IgD-negative memory B cell (primary cell): ENCODE data around the gene RNPEPL1. TPM values are rescaled to one million over a fixed set of nuclear protein-coding genes. Genes with fewer than 3 reads are reported as not detected.
"Not testable (repeated sequence)": the region's sequence is repeated elsewhere in the genome, so short reads cannot be mapped to it uniquely, and the experiment has no call there.

Experiments
- H3K27ac Mint-ChIP-seq, 3 donors: one replicate each; pipeline ENCODE4 v1.8.0; 2020 to 2022; ENCODE audit warnings: mild to moderate bottlenecking in 3 of 3, mixed read lengths in 3 of 3, moderate library complexity in 1 of 3
- H3K27me3 Mint-ChIP-seq: one replicate; pipeline ENCODE4 v1.8.0; 2021; ENCODE audit warnings: mixed read lengths
- H3K36me3 Mint-ChIP-seq: one replicate; pipeline ENCODE4 v1.8.0; 2020; ENCODE audit warnings: mild to moderate bottlenecking, mixed read lengths
- H3K4me1 Mint-ChIP-seq, 3 donors: one replicate each; pipeline ENCODE4 v1.8.0; 2020 to 2022; ENCODE audit warnings: mixed read lengths in 3 of 3, mild to moderate bottlenecking in 1 of 3
- H3K4me3 Mint-ChIP-seq, 4 donors: one replicate each; pipeline ENCODE4 v1.8.0; 2020 to 2022; ENCODE audit warnings: mild to moderate bottlenecking in 4 of 4, mixed read lengths in 4 of 4, moderate library complexity in 3 of 4
- H3K9me3 Mint-ChIP-seq, 3 donors: one replicate each; pipeline ENCODE4 v1.8.0; 2020 to 2021; ENCODE audit warnings: mixed read lengths in 3 of 3, mild to moderate bottlenecking in 1 of 3
- polyA plus RNA-seq: library from polyadenylated mRNA; unstranded; fragments of 300-500 nt; fragmentation: Illumina TruSeq; gene quantifications from one replicate; pipeline ENCODE4 v1.2.3, GENCODE V29; 2021

RNPEPL1 gene
- polyA plus RNA-seq, 1 donor from 2014 or later = 22.6 TPM

- no peaks in the 10 kb centered on the region for H3K27me3 Mint-ChIP-seq
- peaks cover 1% of the 10 kb centered on the region for H3K36me3 Mint-ChIP-seq
- no peaks in the 10 kb centered on the region for H3K4me1 Mint-ChIP-seq
- no peak overlapping the region for H3K27ac Mint-ChIP-seq
- no peaks in the 10 kb centered on the region for H3K9me3 Mint-ChIP-seq
- H3K4me3 Mint-ChIP-seq = no peak overlapping the region
These were observed 35.6 kb downstream of the RNPEPL1 start for GRCh38 chr2:240603846-240604245.

- Mint-ChIP-seq H3K27ac (peak overlapping the region in 1 of 3 donors; percentile 53), H3K36me3 (peaks cover 1% of the 10 kb centered on the region), H3K4me1 (no peaks in the 10 kb centered on the region)
These were observed 36.1 kb downstream of the RNPEPL1 start for GRCh38 chr2:240604291-240604938.

GRCh38 chr2:240604939-240605716 lies 36.8 kb downstream of the RNPEPL1 start:
- Mint-ChIP-seq H3K36me3 (peaks cover 1% of the 10 kb centered on the region), H3K4me1 (no peaks in the 10 kb centered on the region), H3K4me3 (no peak overlapping the region), H3K27ac (peak overlapping the region in 1 of 3 donors; percentile 69), H3K9me3 (no peaks in the 10 kb centered on the region), H3K27me3 (no peaks in the 10 kb centered on the region)

More at GRCh38 chr2:240604291-240604938, 36.1 kb downstream of the RNPEPL1 start:
- H3K27me3 Mint-ChIP-seq = no peaks in the 10 kb centered on the region
- H3K4me3 Mint-ChIP-seq = no peak overlapping the region
- no peaks in the 10 kb centered on the region for H3K9me3 Mint-ChIP-seq

- H3K4me3 Mint-ChIP-seq = no peak overlapping the region
- no peaks in the 10 kb centered on the region for H3K4me1 Mint-ChIP-seq
- H3K27ac Mint-ChIP-seq = peak overlapping the region in 1 of 3 donors; percentile 69
- H3K9me3 Mint-ChIP-seq = no peaks in the 10 kb centered on the region
- H3K36me3 Mint-ChIP-seq = peaks cover 1% of the 10 kb centered on the region
- no peaks in the 10 kb centered on the region for H3K27me3 Mint-ChIP-seq
These were observed 37.8 kb downstream of the RNPEPL1 start for GRCh38 chr2:240605867-240606743.

- peak overlapping the region in 1 of 3 donors; percentile 54 for H3K27ac Mint-ChIP-seq
- no peaks in the 10 kb centered on the region for H3K27me3 Mint-ChIP-seq
- peaks cover 0 to 8% (median 7%) of the 10 kb centered on the region in 3 donors for H3K4me1 Mint-ChIP-seq
- H3K36me3 Mint-ChIP-seq = peaks cover 5% of the 10 kb centered on the region
- H3K9me3 Mint-ChIP-seq = no peaks in the 10 kb centered on the region
- peak overlapping the region in 1 of 4 donors; percentile 41 for H3K4me3 Mint-ChIP-seq
These were observed 43.4 kb downstream of the RNPEPL1 start for GRCh38 chr2:240611601-240612210.

- Mint-ChIP-seq H3K27ac (no peak overlapping the region), H3K4me3 (no peak overlapping the region), H3K27me3 (no peaks in the 10 kb centered on the region), H3K9me3 (peaks cover 0 to 7% (median 0%) of the 10 kb centered on the region in 3 donors), H3K4me1 (peaks cover 0 to 8% (median 7%) of the 10 kb centered on the region in 3 donors), H3K36me3 (peaks cover 5% of the 10 kb centered on the region)
These were observed 45.5 kb downstream of the RNPEPL1 start for GRCh38 chr2:240613781-240614180.

- peaks cover 5% of the 10 kb centered on the region for H3K36me3 Mint-ChIP-seq
These were observed 46.1 kb downstream of the RNPEPL1 start for GRCh38 chr2:240614391-240614790.

GRCh38 chr2:240615396-240615795 lies 47.1 kb downstream of the RNPEPL1 start:
- H3K4me3 Mint-ChIP-seq = no peak overlapping the region
- peaks cover 3% of the 10 kb centered on the region for H3K27me3 Mint-ChIP-seq
- H3K36me3 Mint-ChIP-seq = peaks cover 5% of the 10 kb centered on the region
- peaks cover 0 to 11% (median 7%) of the 10 kb centered on the region in 3 donors for H3K4me1 Mint-ChIP-seq
- no peak overlapping the region for H3K27ac Mint-ChIP-seq
- H3K9me3 Mint-ChIP-seq = peaks cover 0 to 7% (median 0%) of the 10 kb centered on the region in 3 donors

More at GRCh38 chr2:240614391-240614790, 46.1 kb downstream of the RNPEPL1 start:
- no peak overlapping the region for H3K4me3 Mint-ChIP-seq
- H3K27ac Mint-ChIP-seq = no peak overlapping the region
- peaks cover 0 to 7% (median 0%) of the 10 kb centered on the region in 3 donors for H3K9me3 Mint-ChIP-seq
- H3K4me1 Mint-ChIP-seq = peaks cover 0 to 8% (median 7%) of the 10 kb centered on the region in 3 donors
- H3K27me3 Mint-ChIP-seq = no peaks in the 10 kb centered on the region

GRCh38 chr2:240615820-240616547 lies 47.7 kb downstream of the RNPEPL1 start:
- no peak overlapping the region for H3K27ac Mint-ChIP-seq
- peaks cover 0 to 15% (median 10%) of the 10 kb centered on the region in 3 donors for H3K4me1 Mint-ChIP-seq
- H3K36me3 Mint-ChIP-seq = peaks cover 5% of the 10 kb centered on the region
- peaks cover 3% of the 10 kb centered on the region for H3K27me3 Mint-ChIP-seq
- H3K4me3 Mint-ChIP-seq = no peak overlapping the region
- H3K9me3 Mint-ChIP-seq = peaks cover 0 to 7% (median 0%) of the 10 kb centered on the region in 3 donors

GRCh38 chr2:240616860-240617666 lies 48.8 kb downstream of the RNPEPL1 start:
- H3K4me1 Mint-ChIP-seq = peaks cover 5 to 13% (median 9%) of the 10 kb centered on the region in 3 donors
- not testable (repeated sequence) for H3K4me3 Mint-ChIP-seq, H3K27ac Mint-ChIP-seq, H3K36me3 Mint-ChIP-seq, H3K9me3 Mint-ChIP-seq
- peaks cover 10% of the 10 kb centered on the region for H3K27me3 Mint-ChIP-seq

- peaks cover 1% of the 10 kb centered on the region for H3K36me3 Mint-ChIP-seq
- peaks cover 0 to 7% (median 0%) of the 10 kb centered on the region in 3 donors for H3K9me3 Mint-ChIP-seq
- peaks cover 15% of the 10 kb centered on the region for H3K27me3 Mint-ChIP-seq
- H3K4me3 Mint-ChIP-seq = no peak overlapping the region
- H3K4me1 Mint-ChIP-seq = peaks cover 9 to 16% (median 13%) of the 10 kb centered on the region in 3 donors
- no peak overlapping the region for H3K27ac Mint-ChIP-seq
These were observed 50.5 kb downstream of the RNPEPL1 start for GRCh38 chr2:240618776-240619175.

- Mint-ChIP-seq H3K9me3 (peaks cover 0 to 7% (median 0%) of the 10 kb centered on the region in 3 donors), H3K4me1 (peaks cover 9 to 17% (median 13%) of the 10 kb centered on the region in 3 donors), H3K4me3 (no peak overlapping the region), H3K36me3 (peaks cover 1% of the 10 kb centered on the region), H3K27ac (no peak overlapping the region), H3K27me3 (peaks cover 15% of the 10 kb centered on the region)
These were observed 51.3 kb downstream of the RNPEPL1 start for GRCh38 chr2:240619506-240620148.
